ENCODE data around the gene KCNIP4. TPM values are rescaled to one million over a fixed set of nuclear protein-coding genes. Genes with fewer than 3 reads are reported as not detected.

Gene KCNIP4
- total and polyA plus RNA-seq, 10 of the 15 experiments (the other 5 are each of a cell fraction or from before 2014, with no cell fraction given) = 0.03 to 0.23 (median 0.13) TPM; not detected in 7

GRCh38 chr4:21960793-21961192 lies 12.2 kb upstream of the KCNIP4 start:
- H2AFZ ChIP-seq (ENCODE audit: control insufficient read depth, low read depth, low read length) = no peak overlapping the region
- DNase-seq (ENCODE audit: low read depth, low spot score) (no peak), FAIRE-seq (no peak), ATAC-seq (no peak)
- H3K36me3 ChIP-seq (ENCODE audit: control insufficient read depth in 2 of 2, insufficient read depth in 2 of 2, low read length in 1 of 2) = no peaks in the 10 kb centered on the region
- no peak overlapping the region for H3K9ac ChIP-seq (ENCODE audit: control insufficient read depth, insufficient read depth, low read length)
- no TSS peak for BruUV-seq (replicated peaks)
- H3K9me3 ChIP-seq (replicated peaks; ENCODE audit: control insufficient read depth, insufficient read depth, low read length) = no peaks in the 10 kb centered on the region
- no peak overlapping the region for H3K4me2 ChIP-seq (ENCODE audit: control insufficient read depth, insufficient read depth)
- in situ Hi-C loops (cut with MboI) = no loop called here
- ChIA-PET RAD21 (ENCODE audit: unreplicated experiment) (no interaction called here), SMC1A (ENCODE audit: uncharacterized antibody, unreplicated experiment) (no interaction called here), CTCF (no interaction called here), POLR2A (no interaction called here)
- H3K27ac ChIP-seq (ENCODE audit: control insufficient read depth, insufficient read depth) = no peak overlapping the region
- H3K27me3 ChIP-seq (replicated peaks in 1 of 2; ENCODE audit: control insufficient read depth in 2 of 2, insufficient read depth in 2 of 2, low read length in 1 of 2) = no peaks in the 10 kb centered on the region
- no peaks in the 10 kb centered on the region for H4K20me1 ChIP-seq (ENCODE audit: control insufficient read depth, insufficient read depth)
- no peak for TF ChIP-seq MEF2B (IDR thresholded peaks at IDR 0.05; ENCODE audit: partially characterized antibody, poor library complexity, severe bottlenecking)
- no peak for TF ChIP-seq ZBTB40 (IDR thresholded peaks at IDR 0.05; ENCODE audit: borderline replicate concordance)
- no peak for TF ChIP-seq IKZF2 (IDR thresholded peaks at IDR 0.05)
- TF ChIP-seq, protein P1, sequence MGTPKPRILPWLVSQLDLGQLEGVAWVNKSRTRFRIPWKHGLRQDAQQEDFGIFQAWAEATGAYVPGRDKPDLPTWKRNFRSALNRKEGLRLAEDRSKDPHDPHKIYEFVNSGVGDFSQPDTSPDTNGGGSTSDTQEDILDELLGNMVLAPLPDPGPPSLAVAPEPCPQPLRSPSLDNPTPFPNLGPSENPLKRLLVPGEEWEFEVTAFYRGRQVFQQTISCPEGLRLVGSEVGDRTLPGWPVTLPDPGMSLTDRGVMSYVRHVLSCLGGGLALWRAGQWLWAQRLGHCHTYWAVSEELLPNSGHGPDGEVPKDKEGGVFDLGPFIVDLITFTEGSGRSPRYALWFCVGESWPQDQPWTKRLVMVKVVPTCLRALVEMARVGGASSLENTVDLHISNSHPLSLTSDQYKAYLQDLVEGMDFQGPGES (IDR thresholded peaks at IDR 0.05) = no peak
- no peak for TF ChIP-seq CBX5 (IDR thresholded peaks at IDR 0.05; ENCODE audit: low read depth)
- TF ChIP-seq EED (IDR thresholded peaks at IDR 0.05; ENCODE audit: low read depth) = no peak
- no peak for TF ChIP-seq ZNF687 (IDR thresholded peaks at IDR 0.05)
- TF ChIP-seq RELA (IDR thresholded peaks at IDR 0.05; ENCODE audit: borderline replicate concordance, partially characterized antibody) = no peak
- no peak for TF ChIP-seq MTA3 (IDR thresholded peaks at IDR 0.05; ENCODE audit: borderline replicate concordance, low read length)
- TF ChIP-seq POLR2AphosphoS2 (IDR thresholded peaks at IDR 0.05; ENCODE audit: low read depth, low read length) = no peak
- no peak for TF ChIP-seq WRNIP1 (IDR thresholded peaks at IDR 0.05; ENCODE audit: borderline replicate concordance, low read depth, low read length)
- TF ChIP-seq CEBPB (IDR thresholded peaks at IDR 0.05; ENCODE audit: borderline replicate concordance in 1 of 2, low read depth in 2 of 2, low read length in 2 of 2) = no peak
- no peak for TF ChIP-seq SUZ12 (IDR thresholded peaks at IDR 0.05; ENCODE audit: unreplicated experiment)
- TF ChIP-seq USF2 (IDR thresholded peaks at IDR 0.05; ENCODE audit: borderline replicate concordance, low read depth, low read length) = no peak
- TF ChIP-seq PML (IDR thresholded peaks at IDR 0.05; ENCODE audit: low read length) = no peak
- no peaks in the 10 kb centered on the region for H3K4me1 ChIP-seq (ENCODE audit: control insufficient read depth, insufficient read depth, low read length)
- 57% methylated on average over 4 of the region's 4 CpGs for WGBS (ENCODE audit: insufficient coverage, insufficient replicate concordance, low lambda C conversion rate, missing lambda C conversion rate)
- intact Hi-C loops (cut with micrococcal nuclease; ENCODE audit: unreplicated experiment) = no loop called here
- no peaks in the 10 kb centered on the region for H3K79me2 ChIP-seq (ENCODE audit: control insufficient read depth, insufficient read depth, low read length)
- no peak overlapping the region for H3K4me3 ChIP-seq

All from GM12878 (cell line).